ENCODE results near the gene GNG13.
"Not testable (repeated sequence)": the region's sequence is repeated elsewhere in the genome, so short reads cannot be mapped to it uniquely, and the experiment has no call there.

Gene GNG13

DNA sequence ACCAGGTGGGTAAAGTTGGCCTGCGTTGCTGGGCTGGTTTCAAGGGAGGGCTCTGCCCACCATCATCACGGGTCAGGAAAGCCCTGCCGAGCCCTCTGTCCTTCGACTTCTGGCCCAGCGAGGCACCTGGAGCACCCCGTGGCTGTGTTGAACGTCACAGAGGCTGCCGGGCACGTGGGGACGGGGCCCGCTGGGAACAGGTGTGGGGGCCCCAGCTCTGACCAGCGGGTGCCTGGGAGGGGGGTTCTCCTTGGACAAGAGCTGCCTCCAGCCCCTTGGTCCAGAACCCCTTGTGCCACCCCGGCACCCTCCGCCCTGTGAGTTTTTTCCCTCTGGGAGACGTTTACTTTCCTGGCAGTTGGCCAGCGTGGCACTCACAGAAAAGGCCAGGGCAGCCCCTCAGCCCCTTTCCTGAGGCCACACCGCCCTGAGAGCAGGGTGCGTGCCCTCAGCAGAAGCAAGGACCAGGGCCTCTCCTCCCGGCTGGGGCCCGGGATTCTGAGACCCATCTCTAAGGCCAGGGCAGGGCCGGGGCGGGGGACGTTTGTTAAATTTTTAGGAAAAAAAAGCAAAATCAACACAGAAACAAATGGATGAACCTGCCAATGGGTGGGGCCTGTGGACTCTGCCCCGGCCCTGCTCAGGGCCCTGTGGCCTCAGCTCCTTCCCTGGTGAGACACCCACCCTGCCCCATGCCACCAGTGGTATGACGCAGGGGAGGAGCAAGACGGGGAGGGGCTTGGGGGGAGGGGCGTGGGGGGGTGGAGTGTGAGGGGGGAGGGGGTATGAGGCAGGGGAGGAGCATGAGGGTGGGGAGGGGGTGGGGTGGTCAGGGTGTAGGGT, 31.3 kb upstream of the GNG13 start:
- no peak for DNase-seq (ENCODE audit: low read depth)

DNA sequence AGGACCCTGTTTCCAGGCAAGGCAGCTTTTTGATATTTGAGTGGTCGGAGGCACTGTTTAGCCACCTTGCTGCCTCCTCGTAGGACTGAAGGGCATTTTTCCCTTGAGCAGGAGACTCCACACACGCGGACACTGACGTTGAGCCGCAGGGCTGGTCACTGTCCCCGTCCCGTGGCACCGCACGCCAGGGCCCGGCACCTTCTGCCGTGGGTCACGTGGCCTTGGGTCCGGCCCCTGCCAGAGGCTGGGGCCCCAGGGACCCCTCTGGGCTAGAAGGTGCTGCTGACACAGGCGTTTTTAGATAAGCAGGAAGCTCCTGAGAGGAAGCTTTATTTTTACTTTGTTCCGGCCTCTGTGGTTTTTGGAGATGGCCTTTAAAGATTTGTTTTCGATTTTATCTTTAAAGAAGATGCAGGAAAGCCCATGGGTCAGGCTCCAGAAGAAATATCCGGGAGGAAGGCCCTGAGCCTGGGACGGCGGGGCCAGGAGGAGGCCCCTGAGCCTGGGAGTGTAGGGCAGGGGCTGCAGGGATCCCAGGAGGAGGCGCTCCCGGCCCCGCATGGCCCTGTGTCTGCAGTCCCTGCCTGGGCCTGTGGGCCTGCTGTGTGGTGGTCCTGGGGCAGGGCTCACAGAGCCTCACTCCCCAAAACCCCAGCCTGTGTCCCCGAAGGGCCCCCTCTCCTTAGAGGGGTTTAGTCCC, 30.5 kb upstream of the GNG13 start:
- no peak for DNase-seq (ENCODE audit: low read depth)

DNA sequence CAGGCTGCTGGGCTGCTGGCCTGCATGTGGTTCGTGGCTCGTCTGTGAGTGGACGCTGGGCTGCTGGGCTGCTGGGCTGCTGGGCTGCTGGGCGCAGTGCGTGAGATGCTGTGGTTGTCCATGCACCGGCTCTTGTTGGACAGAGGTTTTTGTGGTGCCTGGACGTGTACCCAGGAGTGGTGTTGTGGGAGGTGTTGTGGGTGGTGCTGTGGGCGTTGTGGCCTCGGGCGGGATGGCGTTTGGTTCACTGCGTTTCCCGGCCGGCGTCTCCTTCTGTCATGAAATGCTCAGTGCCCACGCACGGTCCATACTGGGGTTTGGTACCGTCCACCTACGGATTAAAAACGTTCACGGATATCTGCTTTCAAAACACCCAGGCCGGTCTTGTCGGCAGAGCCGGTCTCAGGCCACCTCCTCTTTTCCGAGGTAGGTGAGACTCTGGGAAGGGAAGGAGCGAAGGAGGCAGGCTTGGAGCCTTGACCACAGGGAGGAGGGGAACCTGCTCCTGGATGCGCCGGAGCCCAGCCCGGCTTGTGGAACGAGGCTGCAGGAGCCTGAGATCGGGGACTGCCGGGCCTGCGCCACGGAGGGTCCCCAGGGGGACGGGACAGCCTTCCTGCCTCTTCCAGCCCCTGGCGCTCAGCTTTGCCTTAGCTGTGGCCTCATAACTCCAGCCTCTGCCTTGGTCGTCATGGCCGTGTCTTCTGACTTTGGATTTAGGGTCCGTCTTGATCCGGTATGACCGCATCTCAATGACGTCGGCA, 29.8 kb upstream of the GNG13 start:
- DNase-seq (ENCODE audit: low read depth): no peak

DNA sequence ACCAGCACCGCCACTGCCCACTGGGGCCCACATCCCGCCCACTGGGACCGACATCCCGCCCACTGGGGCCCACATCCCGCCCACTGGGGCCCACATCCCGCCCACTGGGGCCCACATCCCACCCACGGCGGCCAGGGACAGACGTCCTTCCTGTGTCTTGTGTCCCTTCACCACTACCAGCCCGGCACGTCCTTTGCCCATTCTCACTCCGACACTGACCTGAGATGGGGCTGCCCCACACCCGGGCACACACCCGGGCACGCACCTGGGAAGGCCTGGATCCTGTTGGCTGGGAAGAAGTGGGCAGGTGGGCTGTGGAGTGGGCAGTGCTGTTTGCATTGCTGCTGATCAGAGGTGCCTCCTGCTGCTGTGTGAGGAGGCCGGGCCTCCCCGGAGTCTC, 28.4 kb upstream of the GNG13 start:
- DNase-seq (ENCODE audit: low read depth): no peak

DNA sequence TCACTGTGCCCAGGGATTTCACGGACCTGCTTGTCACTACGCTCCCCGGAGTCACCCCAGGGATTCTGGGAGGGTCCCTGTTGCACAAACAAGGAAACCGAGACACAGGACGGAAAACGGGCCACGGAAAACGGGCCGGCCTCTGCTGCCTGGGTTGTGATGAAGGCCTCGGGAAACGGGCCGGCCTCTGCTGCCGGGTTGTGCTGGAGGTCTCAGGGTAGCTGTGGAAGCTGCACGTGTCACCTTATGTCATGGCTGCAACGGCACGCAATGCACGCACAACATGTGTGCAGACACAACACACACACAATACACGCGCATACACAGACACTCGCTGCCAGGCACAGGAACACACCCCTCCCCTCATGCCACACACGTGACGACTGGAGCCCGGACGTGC, 27.0 kb upstream of the GNG13 start:
- no peak for DNase-seq (ENCODE audit: low read depth)

DNA sequence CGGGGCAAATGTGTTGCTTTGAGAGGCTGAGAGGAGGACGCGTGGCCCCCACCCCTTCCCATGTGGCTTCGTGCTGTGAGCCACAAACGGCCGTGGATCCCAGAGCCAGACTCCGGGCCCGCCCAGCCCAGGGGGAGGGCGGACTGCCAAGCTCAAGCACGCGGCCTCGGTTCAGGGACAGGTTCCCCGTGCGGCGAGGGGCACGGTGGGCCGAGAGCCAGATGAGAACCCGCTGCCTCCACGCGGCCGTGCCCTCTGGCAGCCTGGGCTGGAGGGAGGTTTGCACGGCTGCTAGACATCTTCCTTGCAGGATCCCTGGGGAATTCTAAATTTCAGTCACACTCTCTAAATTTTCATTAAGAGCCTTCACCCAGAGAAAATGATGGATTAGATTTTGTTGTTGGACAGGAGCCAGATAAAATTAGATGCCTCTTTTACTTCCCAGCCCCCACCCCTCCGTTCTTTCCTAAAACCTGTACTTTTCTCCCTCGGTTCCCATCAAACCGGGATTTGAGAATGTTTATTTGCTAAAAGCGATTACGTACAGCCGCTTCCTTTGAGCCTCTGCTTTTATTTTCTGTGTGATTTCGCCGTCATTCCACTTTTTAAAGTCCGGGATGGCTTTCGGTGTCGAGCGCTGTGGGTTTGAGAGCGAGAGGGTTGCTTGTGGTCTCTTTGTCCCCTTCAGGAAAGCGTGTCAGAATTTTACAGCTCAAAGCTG, 25.0 kb upstream of the GNG13 start:
- no peak for DNase-seq (ENCODE audit: low read depth)

DNA sequence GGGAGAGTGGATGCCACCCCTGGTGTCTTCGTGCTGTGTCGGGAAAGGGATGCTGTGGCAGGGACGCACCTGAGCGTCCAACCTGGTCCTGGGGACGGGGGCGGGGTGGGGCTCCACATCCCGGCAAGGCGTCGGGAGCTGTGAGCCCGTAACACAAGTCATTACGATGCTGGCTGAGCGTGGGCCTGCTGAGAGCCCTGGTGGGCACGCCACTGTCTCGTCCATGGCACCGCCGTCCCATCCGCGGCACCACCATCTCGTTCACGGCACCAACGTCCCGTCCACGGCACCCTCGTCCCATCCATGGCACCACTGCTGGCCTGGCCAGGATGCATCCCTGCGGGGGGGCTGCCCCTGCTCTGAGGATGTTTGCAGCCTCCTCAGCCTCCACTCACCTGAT, 24.1 kb upstream of the GNG13 start:
- no peak for DNase-seq (ENCODE audit: low read depth)

DNA sequence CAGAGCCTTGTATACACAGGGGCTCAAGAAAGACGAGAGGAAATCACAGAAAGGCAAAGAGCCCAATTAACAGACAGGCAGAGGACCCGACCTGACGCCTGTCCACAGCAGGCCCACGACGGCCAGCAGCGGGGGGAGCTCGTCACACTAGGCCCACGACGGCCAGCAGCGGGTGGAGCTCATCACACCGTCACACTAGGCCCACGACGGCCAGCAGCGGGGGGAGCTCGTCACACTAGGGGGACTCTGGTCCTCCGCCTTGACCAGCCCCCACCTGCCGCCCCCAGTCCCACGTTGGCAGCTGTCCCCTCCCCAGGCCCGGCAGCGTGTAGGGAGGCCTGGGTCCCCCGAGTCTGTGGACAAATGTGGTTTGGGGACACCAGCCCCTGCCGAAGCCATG, 23.7 kb upstream of the GNG13 start:
- no peak for DNase-seq (ENCODE audit: low read depth)

DNA sequence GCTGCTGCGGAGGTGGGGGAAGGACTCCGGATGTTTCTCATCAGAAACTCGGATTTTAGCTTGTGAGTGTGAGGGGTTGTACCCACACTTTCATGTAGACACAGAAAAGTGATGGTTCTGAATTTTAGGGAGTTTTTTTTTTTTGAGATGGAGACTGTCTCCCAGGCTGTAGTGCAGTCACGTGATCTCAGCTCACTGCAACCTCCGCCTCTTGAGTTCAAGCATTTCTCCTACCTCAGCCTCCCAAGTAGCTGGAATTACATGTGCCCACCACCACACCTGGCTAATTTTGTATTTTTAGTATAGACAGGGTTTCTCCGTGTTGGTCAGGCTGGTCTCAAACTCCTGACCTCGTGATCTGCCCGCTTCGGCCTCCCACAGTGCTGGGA, 22.4 kb upstream of the GNG13 start:
- DNase-seq (ENCODE audit: low read depth): no peak

DNA sequence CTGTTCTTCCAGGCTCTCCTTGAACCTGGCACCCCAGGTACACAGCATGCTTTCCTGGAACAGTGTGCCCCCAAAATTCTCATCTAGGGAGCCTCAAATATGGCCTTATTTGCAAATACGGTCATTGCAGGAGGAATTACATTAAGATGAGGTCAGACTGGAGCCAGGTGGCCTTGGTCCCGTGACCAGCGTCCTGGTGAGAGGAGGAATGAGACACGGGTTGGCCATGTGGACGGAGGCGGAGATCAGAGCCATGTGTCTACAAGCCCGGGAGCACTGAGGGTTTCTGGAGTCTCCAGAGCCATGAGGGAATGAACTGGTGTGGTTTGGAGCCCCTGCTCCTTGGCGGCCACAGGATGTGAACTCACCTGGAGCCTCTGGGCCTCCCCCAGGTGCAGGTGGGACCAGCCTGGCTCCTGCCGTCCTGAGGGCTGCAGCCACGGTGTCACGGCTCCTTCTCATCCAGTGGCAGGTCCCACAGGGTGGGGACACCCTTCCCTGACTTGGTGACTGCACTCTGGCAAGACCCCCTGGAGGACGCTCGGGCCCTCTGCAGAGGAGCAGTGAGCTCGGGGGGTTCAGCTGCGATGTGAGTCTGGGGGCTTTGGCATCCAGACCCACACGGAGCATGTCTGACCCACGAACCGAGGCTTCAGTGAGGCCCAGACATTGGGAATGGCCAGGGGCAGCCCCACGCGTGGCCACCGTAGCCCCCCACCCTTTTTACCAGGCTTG, 21.8 kb upstream of the GNG13 start:
- no peak for DNase-seq (ENCODE audit: low read depth)

DNA sequence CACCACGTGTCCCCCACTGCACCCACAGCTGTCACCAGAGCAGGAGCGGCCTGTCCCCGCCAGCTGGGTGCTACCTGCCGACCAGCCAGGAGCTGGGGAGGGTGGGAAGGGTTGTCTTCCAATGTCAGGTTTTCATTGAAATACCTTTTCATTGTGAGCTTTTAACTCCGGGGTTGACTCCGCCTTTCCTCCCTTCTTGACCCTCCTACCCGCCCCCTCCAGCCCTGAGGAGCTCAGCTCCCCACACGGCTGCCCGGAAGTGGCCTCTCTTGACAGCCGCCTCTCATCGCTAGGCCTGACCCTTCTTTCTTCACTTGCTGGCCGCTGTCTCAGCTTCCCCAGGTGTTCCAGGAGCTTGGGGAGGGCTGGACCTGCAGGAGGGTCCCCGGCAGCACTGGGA, 21.2 kb upstream of the GNG13 start:
- DNase-seq (ENCODE audit: low read depth): no peak

DNA sequence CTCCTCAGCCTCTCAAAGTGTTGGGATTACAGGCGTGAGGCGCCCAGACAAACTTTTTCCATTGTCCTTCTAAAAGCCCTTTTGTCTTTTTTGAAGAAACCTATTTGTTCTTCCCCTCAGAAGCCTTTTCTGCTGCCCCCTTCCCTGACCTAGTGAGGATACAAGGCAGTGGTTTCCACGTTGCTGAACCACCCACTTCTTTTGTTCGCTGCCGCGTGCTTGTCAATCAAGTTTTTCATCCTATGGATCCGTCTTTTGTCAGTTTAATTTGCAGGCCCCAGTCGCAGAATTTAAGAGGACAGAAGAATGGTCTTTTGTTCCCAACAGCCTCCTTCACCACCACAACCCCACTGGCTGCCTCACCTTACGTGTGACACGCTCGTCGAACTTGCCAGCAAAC, 20.2 kb upstream of the GNG13 start:
- no peak for DNase-seq (ENCODE audit: low read depth)

DNA sequence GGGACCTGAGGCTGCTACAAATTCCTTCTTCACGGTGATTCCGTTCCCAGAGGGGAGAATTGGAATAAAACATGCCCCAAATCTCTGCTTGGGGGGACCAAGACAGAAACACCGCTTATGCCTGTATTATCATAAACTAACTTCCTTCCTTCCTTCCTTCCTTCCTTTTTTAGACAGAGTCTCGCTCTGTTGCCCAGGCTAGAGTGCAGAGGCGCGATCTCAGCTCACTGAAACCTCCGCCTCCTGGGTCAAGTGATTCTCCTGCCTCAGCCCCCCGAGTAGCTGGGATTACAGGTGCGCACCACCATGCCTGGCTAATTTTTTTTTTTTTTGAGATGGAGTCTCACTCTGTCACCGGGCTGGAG, 19.5 kb upstream of the GNG13 start:
- not testable (repeated sequence) for DNase-seq (ENCODE audit: low read depth)

DNA sequence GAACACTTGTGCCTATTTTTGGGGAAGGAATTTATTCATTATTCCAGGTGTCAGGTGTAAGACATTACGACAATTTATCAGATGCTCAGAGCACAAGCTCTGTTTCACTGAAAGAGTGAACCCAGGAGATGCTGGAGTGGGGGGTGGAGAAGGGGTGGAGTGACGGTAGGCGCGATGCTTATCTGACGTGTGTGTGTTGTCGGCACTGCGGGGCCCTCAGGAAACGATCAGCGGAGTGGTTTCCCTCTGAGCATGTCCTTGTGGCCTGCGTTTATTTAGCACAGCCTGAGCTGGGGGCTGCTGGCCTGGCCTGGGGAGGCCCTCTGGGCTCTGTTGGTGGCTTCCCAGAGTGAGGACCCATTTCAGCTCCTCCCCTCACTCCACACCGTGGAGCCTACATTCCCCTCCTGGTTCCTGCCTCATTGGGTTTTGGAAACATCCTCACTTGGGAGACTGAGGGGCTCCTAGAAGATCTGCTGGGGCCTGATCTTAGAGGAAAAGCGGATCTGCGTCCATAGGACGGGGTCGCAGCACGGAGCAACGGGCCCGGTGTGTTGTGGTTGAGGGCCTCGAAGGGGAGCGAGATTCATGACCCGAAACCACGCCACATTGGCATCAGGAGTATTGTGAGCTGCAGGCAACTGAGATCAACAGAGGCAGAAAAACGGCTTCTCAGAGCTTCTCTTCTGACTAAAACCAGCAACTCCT, 19.0 kb upstream of the GNG13 start:
- DNase-seq (ENCODE audit: low read depth): no peak

DNA sequence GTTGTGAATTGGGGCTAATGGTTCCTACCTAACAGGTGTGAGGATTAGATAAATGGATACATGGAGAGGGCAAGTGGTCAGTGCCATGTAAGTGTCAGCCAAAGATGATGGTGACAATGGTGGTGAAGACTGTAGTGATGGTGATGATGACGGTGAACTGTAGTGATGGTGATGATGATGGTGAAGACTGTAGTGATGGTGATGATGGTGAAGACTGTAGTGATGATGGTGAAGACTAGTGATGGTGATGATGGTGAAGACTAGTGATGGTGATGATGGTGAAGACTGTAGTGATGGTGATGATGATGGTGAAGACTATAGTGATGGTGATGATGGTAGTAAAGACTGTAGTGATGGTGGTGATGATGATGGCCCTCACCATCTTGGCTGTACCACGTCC, 18.1 kb upstream of the GNG13 start:
- DNase-seq (ENCODE audit: low read depth): no peak

DNA sequence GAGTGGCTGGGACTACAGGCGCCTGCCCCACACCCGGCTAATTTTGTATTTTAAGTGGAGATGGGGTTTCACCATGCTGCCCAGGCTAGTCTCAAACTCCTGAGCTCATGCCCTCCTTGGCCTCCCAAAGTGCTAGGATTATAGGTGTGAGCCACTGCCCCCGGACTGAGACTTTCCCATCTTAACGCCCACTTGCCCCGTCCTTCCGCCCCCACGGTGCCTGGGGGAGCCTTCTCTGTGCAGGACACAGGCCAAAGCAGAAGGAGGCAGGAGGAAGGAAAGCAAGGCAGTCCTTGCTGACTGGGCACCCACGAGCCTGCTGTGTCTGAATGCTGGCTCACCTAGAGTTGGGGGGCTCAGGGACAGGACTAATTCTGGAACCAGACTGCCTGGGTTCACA, 17.6 kb upstream of the GNG13 start:
- no peak for DNase-seq (ENCODE audit: low read depth)

DNA sequence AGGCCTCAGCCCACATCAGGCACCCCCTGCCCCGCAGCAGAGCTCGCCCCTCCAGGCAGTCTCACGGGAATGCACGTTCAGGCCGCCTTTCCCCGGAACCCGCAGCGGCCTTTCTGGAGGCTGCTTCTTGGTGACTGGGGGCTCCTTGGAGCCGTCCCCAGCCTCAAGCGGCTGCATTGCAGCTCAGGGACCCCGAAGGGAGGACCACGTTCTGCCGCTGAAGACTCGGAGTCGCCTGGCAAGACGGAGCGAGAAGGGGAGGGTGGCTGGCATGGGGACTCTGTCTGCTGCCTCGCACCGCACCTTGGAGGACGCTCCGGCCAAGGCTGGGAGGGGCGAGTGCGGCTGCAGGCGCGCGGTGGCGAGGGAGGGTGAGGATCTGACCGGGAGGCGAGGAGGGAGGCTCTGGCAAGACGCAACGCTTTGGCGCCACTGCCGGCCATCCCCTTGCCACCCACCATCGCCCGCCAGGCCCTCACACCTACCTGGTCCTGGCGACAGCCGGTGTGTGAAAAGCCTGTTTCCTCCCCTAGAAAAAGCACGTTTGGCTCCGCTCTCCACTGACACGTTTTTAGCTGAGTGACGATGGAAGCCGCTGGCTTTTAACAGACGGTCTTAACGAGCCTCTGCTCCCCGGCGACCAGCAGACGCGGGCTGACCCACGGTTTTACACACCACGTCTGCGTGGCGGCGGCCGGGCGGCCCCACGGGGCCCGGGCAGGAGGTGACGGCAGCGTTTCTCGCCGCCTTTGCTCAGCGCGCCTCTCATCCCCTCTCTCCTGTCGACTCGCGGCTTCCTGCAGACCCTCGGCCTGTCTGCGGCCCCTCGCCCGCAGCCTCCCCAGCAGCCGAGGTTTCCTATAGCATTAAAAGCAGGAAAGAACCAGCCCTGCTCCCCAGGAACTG, 16.7 kb upstream of the GNG13 start:
- DNase-seq (ENCODE audit: low read depth): no peak

DNA sequence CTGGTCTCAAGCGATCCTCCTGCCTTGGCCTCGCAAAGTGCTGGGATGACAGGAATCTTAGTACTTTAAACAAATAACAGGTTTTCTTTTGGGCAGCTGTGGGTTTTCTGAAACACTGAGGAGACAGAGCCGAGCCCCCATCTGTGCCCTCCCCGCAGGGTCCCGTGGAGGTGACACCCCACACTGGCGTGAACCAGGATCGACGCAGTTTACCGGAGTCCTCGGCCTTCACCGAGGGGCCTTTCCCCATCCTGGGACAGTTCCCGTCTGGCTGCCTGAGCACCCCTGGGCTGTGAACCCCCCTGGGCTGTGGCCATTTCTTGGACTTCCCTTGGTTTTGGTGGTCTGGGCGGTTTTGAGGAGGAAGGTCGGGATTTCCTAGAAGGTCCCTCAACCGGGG, 15.3 kb upstream of the GNG13 start:
- no peak for DNase-seq (ENCODE audit: low read depth)

DNA sequence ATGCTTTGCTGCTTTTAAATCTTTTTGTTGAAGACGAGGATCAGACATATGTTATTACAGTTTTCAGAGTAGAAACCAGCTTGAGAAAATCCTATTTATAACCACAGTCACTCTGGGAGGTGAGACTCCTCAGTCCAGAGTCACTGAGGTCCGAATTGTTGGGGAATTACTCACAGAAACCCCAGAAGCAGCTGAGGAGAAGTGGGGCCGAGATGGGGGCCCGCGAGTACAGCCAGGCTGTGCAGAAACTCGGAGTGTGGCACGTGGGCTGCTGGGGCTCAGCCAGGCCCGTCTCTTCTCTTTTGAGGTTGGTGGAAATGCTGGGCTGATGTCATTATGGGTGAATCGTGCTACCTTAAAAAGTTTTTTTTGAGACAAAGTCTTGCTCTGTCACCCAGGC, 14.4 kb upstream of the GNG13 start:
- peak; percentile 61 for DNase-seq (ENCODE audit: low read depth)

DNA sequence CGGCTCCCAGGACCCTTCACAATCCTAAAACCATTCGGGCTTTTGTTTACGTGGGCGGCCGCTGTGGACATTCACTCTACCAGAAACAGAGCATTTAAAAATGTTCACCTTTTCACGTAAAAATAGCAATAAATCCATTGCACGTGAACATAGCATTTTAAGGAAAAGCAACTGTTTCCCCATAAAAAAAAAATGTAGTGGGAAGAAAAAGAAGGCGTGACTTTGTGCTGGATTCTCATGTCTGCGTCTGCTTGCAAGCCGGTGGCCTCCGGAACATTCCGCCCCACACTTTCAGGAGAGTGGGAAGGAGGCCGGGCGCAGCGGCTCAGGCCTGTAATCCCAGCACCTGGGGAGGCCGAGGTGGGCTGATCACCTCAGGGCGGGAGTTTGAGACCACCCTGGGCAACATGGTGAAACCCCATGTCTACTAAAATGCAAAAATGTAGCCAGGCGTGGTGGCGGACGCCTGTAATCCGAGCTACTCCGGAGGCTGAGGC, 13.4 kb upstream of the GNG13 start:
- no peak for DNase-seq (ENCODE audit: low read depth)

Data from amniotic epithelial cell (primary cell).